Activated CD4-positive, alpha-beta memory T cell treated with anti-CD3 and anti-CD28 coated beads for 36 hours (primary cell): ENCODE data around the gene PTPRF. TPM values are rescaled to one million over a fixed set of nuclear protein-coding genes. Genes with fewer than 3 reads are reported as not detected.

ENCODE experiments used
- CTCF ChIA-PET: fragments of 350-600 bp; sonication (Branson Sonifier 250); formaldehyde crosslinking; loops from one replicate; lab custom pipeline; 2021; ENCODE audit warnings: antibody characterized with exemption, inconsistent platforms; lab: Charles Lee
- POLR2A ChIA-PET: fragments of 350-600 bp; sonication (Branson Sonifier 250); formaldehyde crosslinking; loops from one replicate; lab custom pipeline; 2021; ENCODE audit warnings: antibody characterized with exemption; lab: Charles Lee
- DNase-seq: peaks from one replicate; pipeline ENCODE4 v3.0.0-alpha.2; 2020
- H3K27ac Mint-ChIP-seq: one replicate; pipeline ENCODE4 v1.8.0; 2021; ENCODE audit warnings: mixed read lengths
- H3K27me3 Mint-ChIP-seq: one replicate; pipeline ENCODE4 v1.8.0; 2021; ENCODE audit warnings: mixed read lengths
- H3K36me3 Mint-ChIP-seq: one replicate; pipeline ENCODE4 v1.8.0; 2021; ENCODE audit warnings: mixed read lengths
- H3K4me1 Mint-ChIP-seq: one replicate; pipeline ENCODE4 v1.8.0; 2021; ENCODE audit warnings: low read depth, mixed read lengths
- H3K4me3 Mint-ChIP-seq: one replicate; pipeline ENCODE4 v1.8.0; 2021; ENCODE audit warnings: mild to moderate bottlenecking, mixed read lengths
- H3K9me3 Mint-ChIP-seq: one replicate; pipeline ENCODE4 v1.8.0; 2021; ENCODE audit warnings: mixed read lengths
- intact Hi-C: fragments of 100-400 bp; cut with micrococcal nuclease; formaldehyde crosslinking; loops from one replicate; pipeline ENCODE4 v1.15.1; 2023
- total RNA-seq, 2 experiments: library from RNA; stranded (reverse); gene quantifications; one replicate each; pipeline ENCODE4 v1.2.3, GENCODE V29; 2021

PTPRF gene
- total RNA-seq, 2 experiments from 2014 or later, result 2.4 to 2.8 TPM

DNA sequence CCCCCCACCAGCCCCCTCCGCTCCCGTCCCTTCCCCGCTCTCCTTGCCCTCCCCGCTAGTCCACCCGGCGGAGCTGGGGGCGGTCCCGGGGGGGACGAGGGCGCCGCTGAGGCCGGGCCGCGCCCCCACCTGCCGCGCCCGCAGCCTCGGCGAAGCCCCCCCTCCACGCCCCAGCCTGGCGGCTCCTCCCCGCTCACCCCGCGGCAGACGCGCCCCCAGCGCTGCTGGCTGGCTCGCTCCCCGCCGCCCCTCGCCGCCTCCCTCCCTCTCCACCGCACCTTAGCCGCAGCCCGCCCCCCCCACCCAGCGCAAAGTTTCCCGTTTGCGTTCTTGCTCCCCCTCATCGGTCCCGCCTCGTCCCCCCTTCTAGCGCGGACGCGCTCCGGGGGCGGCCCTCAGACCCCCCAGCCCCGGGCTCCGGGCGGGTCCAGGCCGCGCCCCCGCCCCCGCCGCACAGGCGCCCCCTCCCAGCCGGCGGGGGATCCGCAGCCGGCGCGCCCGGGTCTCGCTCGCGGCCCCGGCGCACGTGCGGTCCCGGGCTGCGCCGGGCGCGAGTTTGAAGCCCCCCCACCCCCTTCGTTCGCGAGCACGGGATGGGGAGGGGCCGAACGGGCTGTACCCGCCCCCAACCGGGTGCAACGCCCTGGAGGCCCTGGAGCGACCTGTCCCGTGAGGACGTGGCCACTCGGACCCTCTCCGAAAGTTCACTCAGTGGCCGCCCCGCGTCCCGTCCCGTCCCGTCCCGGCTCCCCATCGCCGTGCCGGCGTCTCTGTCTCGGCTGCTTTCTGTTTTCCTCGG, 623 bp downstream of the PTPRF start:
- no peak for DNase-seq
- peaks cover 35% of the 10 kb centered on the region for H3K27me3 Mint-ChIP-seq
- ChIA-PET CTCF (interaction anchor here (1.7 to 2.2 kb wide), 3 partner anchors 403 to 517 kb away, joined by 4 to 31 read pairs (median 11); partner anchors contain the start of gene ARTN), POLR2A (no interaction called here)
- intact Hi-C loops, result no loop called here
- H3K27ac Mint-ChIP-seq, result no peak overlapping the region
- no peaks in the 10 kb centered on the region for H3K36me3 Mint-ChIP-seq
- H3K4me3 Mint-ChIP-seq, result peak overlapping the region; percentile 70
- H3K9me3 Mint-ChIP-seq, result no peaks in the 10 kb centered on the region
- H3K4me1 Mint-ChIP-seq, result peaks cover 16% of the 10 kb centered on the region

DNA sequence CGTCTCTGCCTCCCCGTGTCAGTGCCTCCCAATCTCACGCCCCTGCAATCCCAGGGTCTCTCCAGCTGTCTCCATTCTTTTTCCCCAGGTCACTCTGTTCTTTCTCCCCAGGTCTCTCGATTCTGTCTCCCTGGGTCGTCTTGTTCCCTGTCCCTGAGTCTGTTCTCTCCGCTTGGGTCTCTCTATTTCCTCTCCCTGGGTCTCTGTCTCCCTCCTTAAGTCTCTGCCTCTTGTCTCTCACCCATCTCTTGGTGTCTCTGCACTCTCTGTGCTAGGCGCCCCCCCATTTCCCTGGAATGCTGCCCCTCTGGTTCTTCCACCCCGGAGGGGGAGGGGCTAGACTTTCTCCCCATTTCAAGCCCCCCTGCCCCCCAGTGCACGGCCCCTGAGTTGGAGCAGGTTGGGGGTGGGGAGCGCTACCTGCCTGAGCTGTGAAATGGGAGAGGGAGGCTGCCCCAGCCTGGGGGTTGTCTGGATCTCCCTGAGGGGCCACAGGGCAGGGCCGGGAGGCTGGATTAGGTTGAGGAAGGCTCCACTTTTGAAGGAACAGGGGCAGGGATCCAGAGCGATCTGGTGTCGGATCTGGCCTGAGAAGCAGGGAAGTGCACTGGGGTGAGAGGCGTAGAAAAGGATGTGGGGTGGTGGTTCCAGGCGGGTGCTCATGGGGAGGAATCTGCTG, 1.4 kb downstream of the PTPRF start:
- no peak overlapping the region for H3K27ac Mint-ChIP-seq
- peak overlapping the region; percentile 70 for H3K4me3 Mint-ChIP-seq
- CTCF ChIA-PET, result interaction anchor here (1.4 kb wide), 1 partner anchor 414 kb away, joined by 3 read pairs; no protein-coding TSS in a partner anchor
- peaks cover 16% of the 10 kb centered on the region for H3K4me1 Mint-ChIP-seq
- intact Hi-C loops, result no loop called here
- POLR2A ChIA-PET, result no interaction called here
- DNase-seq, result no peak
- peaks cover 35% of the 10 kb centered on the region for H3K27me3 Mint-ChIP-seq
- H3K9me3 Mint-ChIP-seq, result no peaks in the 10 kb centered on the region
- H3K36me3 Mint-ChIP-seq, result no peaks in the 10 kb centered on the region

DNA sequence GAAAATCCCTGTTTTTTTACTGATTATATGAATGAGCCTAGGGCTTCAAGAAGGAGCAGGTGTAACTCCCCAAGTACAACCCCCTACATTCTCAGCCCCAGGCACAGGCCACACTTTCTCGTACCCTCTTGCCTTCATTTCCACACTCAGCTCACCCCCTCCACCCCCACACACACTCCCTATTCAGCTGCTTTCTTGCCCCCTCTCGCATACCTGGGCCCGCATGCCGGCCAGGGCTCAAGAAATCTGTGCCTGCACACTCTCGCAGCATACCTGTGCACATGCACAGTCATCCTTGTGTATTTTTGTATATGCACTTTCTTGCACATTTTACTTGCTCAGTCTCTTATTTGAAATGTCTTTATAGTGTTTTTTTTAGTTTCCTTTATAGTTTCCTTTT, 2.0 kb downstream of the PTPRF start:
- Mint-ChIP-seq H3K4me1 (peaks cover 16% of the 10 kb centered on the region), H3K9me3 (no peaks in the 10 kb centered on the region), H3K27ac (no peak overlapping the region), H3K4me3 (peak overlapping the region; percentile 54), H3K36me3 (no peaks in the 10 kb centered on the region), H3K27me3 (peaks cover 35% of the 10 kb centered on the region)
- POLR2A ChIA-PET, result no interaction called here
- intact Hi-C loops, result no loop called here
- no peak for DNase-seq
- CTCF ChIA-PET, result interaction anchor here (1.4 kb wide), 1 partner anchor 413 kb away, joined by 3 read pairs; no protein-coding TSS in a partner anchor

DNA sequence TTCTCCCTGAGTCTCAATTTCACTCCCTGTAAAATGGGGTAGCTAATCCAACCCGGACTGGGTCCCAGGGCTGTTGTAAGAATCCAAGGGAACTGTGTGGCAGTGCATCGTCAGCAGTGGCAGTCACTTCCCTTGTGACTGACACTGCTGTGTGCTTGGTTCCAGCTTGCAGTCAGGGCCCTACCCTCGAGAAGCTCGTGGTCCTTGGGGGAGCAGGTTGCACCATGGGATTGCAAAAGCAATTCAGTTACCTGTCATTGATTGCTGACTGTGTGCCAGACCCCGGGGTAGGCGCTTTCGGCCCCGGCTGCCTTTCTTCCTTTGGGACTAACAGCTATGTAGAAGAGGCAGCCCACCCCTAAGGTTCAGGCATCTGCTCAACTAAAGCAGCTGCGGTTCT, 2.9 kb downstream of the PTPRF start:
- Mint-ChIP-seq H3K27ac (no peak overlapping the region), H3K27me3 (peaks cover 32% of the 10 kb centered on the region), H3K9me3 (no peaks in the 10 kb centered on the region), H3K4me3 (no peak overlapping the region), H3K36me3 (no peaks in the 10 kb centered on the region), H3K4me1 (peaks cover 16% of the 10 kb centered on the region)
- POLR2A ChIA-PET, result interaction anchor here (1.3 kb wide), 1 partner anchor 117 kb away, joined by 3 read pairs; no protein-coding TSS in a partner anchor
- DNase-seq, result no peak
- CTCF ChIA-PET, result no interaction called here
- intact Hi-C loops, result no loop called here

DNA sequence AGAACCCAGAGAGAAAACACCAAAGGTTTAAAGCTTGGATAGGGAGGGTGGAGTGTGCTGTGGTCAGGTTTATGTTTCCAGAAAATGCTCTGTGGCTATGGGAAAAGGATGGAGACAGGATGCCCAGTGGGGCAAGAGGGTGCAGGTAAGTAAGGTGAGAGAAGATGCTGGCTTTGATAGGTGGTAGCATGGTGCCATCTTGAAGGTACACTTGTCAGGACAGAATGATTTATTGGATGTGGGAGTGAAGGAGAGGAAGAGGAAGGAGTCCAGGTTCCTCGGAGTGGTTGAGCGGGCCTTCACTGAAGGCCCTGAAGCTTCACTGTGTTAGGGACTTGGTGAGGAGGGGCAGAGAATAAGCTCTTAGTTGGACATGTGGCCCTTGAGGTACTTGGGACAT, 3.6 kb downstream of the PTPRF start:
- CTCF ChIA-PET, result no interaction called here
- intact Hi-C loops, result no loop called here
- Mint-ChIP-seq H3K9me3 (no peaks in the 10 kb centered on the region), H3K27me3 (peaks cover 27% of the 10 kb centered on the region), H3K27ac (no peak overlapping the region), H3K4me3 (no peak overlapping the region), H3K36me3 (no peaks in the 10 kb centered on the region), H3K4me1 (peaks cover 15% of the 10 kb centered on the region)
- DNase-seq, result no peak
- POLR2A ChIA-PET, result interaction anchor here (1.3 kb wide), 1 partner anchor 116 kb away, joined by 3 read pairs; no protein-coding TSS in a partner anchor

DNA sequence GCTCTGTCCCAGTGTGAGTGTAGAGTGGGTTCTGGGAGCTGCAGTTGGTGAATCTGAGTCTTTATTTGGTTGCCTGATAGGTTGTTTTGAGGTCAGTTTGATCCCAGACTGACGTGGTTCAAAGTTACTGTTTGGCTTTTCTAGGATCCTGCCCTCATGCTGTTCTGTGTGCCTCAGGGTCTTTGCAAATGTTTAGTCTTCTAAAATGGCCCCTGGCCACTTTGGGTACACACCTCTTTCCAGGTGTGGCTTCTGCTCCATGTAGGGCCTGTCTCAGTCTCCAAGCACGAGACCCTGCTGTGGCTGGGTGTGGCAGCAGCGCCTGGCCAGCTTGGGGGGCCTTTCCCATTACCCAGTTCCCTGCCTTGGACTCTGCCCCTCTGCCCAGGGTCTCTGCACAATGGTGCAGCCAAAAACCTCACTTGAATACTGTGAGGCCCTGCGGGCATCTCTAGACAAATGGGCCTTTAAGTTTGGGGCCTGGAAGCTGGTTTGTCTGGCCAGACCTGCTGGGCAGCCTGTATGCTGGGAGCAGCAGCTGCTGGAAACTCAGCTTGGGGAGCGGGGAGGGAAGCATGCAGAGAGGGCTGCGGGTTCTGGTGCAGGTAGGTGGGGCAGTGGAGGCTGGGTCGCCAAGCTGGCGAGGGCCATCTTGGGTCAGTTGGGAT, 5.6 kb downstream of the PTPRF start:
- CTCF ChIA-PET, result interaction anchor here (1.3 kb wide), 1 partner anchor 470 kb away, joined by 4 read pairs; no protein-coding TSS in a partner anchor
- no peak for DNase-seq
- no peak overlapping the region for H3K4me3 Mint-ChIP-seq
- H3K36me3 Mint-ChIP-seq, result no peaks in the 10 kb centered on the region
- no peaks in the 10 kb centered on the region for H3K9me3 Mint-ChIP-seq
- POLR2A ChIA-PET, result interaction anchor here (0.6 kb wide), 1 partner anchor 14 kb away, joined by 3 read pairs; no protein-coding TSS in a partner anchor
- no peak overlapping the region for H3K27ac Mint-ChIP-seq
- intact Hi-C loops, result no loop called here
- H3K4me1 Mint-ChIP-seq, result peaks cover 8% of the 10 kb centered on the region
- H3K27me3 Mint-ChIP-seq, result peaks cover 13% of the 10 kb centered on the region

DNA sequence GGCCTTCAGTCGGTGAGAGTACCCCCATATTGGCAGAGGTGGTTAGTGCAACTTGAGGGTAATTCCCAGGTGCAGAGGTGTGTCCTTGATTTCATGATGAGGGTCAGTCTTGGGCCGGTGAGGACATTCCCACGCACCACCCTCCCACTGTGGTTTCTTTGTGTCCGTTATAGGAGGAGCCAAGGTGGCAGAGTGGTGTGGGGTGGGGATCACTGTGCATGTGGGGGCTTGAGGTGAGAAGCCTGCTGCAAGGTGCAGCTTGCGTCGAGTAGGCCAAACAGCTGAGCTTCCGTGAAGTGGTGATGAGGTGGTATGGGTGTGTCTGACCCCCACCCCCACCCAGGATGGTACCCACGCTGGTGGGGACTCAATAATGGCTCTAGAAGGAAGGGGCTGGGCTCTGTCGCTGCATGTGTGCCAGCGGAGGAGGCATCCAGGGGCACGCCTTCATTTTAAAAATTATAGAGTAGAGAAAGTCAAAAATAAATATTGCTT, 6.2 kb downstream of the PTPRF start:
- intact Hi-C loops, result no loop called here
- no peaks in the 10 kb centered on the region for H3K36me3 Mint-ChIP-seq
- no peak for DNase-seq
- peaks cover 5% of the 10 kb centered on the region for H3K4me1 Mint-ChIP-seq
- H3K9me3 Mint-ChIP-seq, result no peaks in the 10 kb centered on the region
- peaks cover 10% of the 10 kb centered on the region for H3K27me3 Mint-ChIP-seq
- no peak overlapping the region for H3K27ac Mint-ChIP-seq
- ChIA-PET CTCF (interaction anchor here (1.3 kb wide), 1 partner anchor 470 kb away, joined by 4 read pairs; no protein-coding TSS in a partner anchor), POLR2A (no interaction called here)
- H3K4me3 Mint-ChIP-seq, result no peak overlapping the region

DNA sequence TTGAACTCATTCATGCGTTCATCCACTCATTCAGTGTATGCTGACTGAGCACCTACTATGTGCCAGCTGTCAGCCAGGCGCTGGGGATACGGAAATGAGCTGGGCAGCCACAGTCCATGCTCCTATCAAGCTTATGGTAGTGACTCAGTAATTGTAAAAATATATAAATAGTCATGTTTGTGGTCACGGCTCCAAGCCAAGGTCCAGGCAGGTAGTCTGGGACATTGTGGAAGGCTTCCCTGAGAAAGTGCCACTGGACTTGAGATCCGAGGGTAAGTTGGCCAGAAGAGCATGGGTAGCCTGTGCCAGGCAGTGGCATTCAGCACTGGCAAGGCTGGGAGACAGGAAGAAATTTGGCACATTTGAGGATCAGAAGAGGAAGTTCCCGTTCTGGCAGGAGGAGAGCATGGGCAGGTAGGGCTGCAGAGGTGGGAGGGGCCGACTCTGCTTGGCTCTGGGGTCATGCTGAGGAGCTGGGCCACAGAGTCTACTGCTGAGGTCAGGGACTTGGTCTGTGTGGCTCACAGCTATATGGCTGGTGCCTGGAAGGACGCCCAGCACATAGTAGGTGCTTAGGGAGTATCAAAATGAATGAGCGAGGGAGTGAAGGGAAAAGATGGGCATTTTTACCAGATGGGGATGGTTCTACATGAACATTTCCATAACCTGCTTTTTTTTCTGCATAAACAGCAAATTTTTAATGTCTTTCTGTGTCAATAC, 6.9 kb downstream of the PTPRF start:
- Mint-ChIP-seq H3K27ac (no peak overlapping the region), H3K9me3 (no peaks in the 10 kb centered on the region), H3K36me3 (no peaks in the 10 kb centered on the region), H3K4me3 (no peak overlapping the region), H3K4me1 (peaks cover under 1% of the 10 kb centered on the region), H3K27me3 (peaks cover 4% of the 10 kb centered on the region)
- ChIA-PET CTCF (interaction anchor here (1.3 kb wide), 1 partner anchor 469 kb away, joined by 4 read pairs; no protein-coding TSS in a partner anchor), POLR2A (no interaction called here)
- intact Hi-C loops, result no loop called here
- no peak for DNase-seq

DNA sequence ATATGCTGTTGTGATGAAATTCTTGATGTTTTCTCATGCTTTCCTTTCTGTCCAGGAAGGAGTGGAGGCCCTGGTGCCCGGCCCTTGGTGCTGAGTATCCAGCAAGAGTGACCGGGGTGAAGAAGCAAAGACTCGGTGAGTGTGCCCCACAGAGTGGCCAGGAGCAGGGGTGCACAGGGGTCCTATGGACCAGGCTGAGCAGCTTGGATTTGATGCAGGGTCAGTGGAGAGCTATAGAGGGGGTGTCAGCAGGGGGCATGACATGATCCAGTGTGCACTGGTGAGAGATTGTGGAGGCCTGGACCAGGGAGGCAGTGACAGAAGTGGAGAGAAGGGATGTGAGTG, 7.4 kb downstream of the PTPRF start:
- ChIA-PET CTCF (no interaction called here), POLR2A (no interaction called here)
- no peaks in the 10 kb centered on the region for H3K36me3 Mint-ChIP-seq
- H3K4me1 Mint-ChIP-seq, result no peaks in the 10 kb centered on the region
- intact Hi-C loops, result no loop called here
- no peaks in the 10 kb centered on the region for H3K27me3 Mint-ChIP-seq
- H3K27ac Mint-ChIP-seq, result no peak overlapping the region
- DNase-seq, result no peak
- H3K9me3 Mint-ChIP-seq, result no peaks in the 10 kb centered on the region
- no peak overlapping the region for H3K4me3 Mint-ChIP-seq

DNA sequence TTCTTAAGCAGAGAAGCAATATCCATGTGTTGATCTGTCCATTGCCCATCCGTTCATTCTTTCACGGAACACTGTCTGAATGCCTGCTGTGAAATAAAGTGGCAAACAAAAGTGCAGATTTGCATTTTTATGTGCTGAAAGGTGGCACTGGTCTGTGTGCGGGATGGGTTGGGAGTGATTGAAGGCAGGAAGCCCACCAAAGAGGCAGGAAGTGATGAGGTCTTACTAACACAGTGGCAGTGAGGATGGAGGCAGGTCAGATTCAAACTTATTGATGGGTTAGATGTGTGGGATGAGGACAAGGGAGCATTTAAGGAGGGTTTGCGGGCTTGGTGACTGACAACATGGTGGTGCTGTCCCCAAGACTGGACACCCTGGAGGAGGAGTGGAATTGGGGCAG, 8.3 kb downstream of the PTPRF start:
- no peaks in the 10 kb centered on the region for H3K4me1 Mint-ChIP-seq
- ChIA-PET POLR2A (no interaction called here), CTCF (no interaction called here)
- no peaks in the 10 kb centered on the region for H3K9me3 Mint-ChIP-seq
- DNase-seq, result no peak
- H3K4me3 Mint-ChIP-seq, result no peak overlapping the region
- H3K27me3 Mint-ChIP-seq, result no peaks in the 10 kb centered on the region
- intact Hi-C loops, result no loop called here
- H3K36me3 Mint-ChIP-seq, result no peaks in the 10 kb centered on the region
- H3K27ac Mint-ChIP-seq, result no peak overlapping the region

DNA sequence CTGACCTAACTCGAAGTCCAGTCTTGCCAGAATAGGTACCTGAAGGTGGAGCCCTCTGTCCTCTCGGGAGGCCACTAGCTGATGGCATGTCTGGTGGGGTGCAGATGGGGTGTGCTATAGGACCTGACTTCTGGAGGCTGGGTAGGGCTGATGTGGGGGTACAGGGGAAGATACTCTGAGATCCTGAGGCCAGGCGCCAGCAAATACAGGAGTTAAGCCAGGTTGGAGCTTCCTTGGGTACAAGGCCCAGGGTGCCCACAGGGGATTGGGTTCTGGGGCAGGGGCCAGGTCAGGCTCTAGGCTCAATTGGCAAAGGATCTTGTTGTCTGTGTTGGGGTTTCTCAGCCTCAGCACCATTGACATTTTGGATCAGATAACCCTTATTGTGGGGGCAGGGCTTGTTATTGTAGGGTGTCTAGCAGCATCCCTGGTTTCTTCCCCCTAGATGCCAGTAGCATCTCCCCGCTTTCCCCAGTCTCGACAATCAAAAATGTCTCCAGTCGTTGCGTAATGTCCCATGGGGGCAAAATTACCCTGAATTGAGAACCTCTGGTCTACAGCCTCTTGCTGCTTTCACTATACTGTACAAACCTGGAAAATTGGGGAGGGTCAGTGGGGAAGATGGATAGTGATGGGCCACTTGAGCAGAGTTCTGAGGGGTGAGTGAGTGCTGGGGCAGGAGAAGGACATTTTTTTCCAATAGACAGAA, 9.2 kb downstream of the PTPRF start:
- DNase-seq, result no peak
- CTCF ChIA-PET, result no interaction called here
- Mint-ChIP-seq H3K36me3 (no peaks in the 10 kb centered on the region), H3K27ac (no peak overlapping the region), H3K4me1 (no peaks in the 10 kb centered on the region), H3K4me3 (no peak overlapping the region), H3K9me3 (no peaks in the 10 kb centered on the region), H3K27me3 (no peaks in the 10 kb centered on the region)
- POLR2A ChIA-PET, result no interaction called here
- intact Hi-C loops, result no loop called here
